Activated T-helper 17 cell treated with anti-CD3 and anti-CD28 coated beads, Interleukin-2, amount 50 U/mL, for 72 hours (primary cell): Measurements from ENCODE around the gene EPN1. TPM values are rescaled to one million over a fixed set of nuclear protein-coding genes. Genes with fewer than 3 reads are reported as not detected.

Experiments
- ATAC-seq: fragments of 150-1000 bp; cut with Tn5 transposase; replicated peaks from 2 replicates; pipeline ENCODE4 v1.10.0; 2021; ENCODE audit warnings: mild to moderate bottlenecking, moderate library complexity
- H3K27ac Mint-ChIP-seq: one replicate; pipeline ENCODE4 v1.8.0; 2022; ENCODE audit warnings: mixed read lengths
- H3K27me3 Mint-ChIP-seq: one replicate; pipeline ENCODE4 v1.8.0; 2022; ENCODE audit warnings: mixed read lengths
- H3K36me3 Mint-ChIP-seq: one replicate; pipeline ENCODE4 v1.8.0; 2022; ENCODE audit warnings: low read depth, mild to moderate bottlenecking, mixed read lengths
- H3K4me1 Mint-ChIP-seq: one replicate; pipeline ENCODE4 v1.8.0; 2022; ENCODE audit warnings: mixed read lengths
- H3K4me3 Mint-ChIP-seq: one replicate; pipeline ENCODE4 v1.8.0; 2022; ENCODE audit warnings: mild to moderate bottlenecking, mixed read lengths
- H3K9me3 Mint-ChIP-seq: one replicate; pipeline ENCODE4 v1.8.0; 2022; ENCODE audit warnings: mixed read lengths
- total RNA-seq, 2 donors: library from RNA; stranded (reverse); gene quantifications; one replicate each; pipeline ENCODE4 v1.2.3, GENCODE V29; 2022

Gene EPN1
- total RNA-seq, 2 donors from 2014 or later, result 29.2 to 45.1 TPM

DNA sequence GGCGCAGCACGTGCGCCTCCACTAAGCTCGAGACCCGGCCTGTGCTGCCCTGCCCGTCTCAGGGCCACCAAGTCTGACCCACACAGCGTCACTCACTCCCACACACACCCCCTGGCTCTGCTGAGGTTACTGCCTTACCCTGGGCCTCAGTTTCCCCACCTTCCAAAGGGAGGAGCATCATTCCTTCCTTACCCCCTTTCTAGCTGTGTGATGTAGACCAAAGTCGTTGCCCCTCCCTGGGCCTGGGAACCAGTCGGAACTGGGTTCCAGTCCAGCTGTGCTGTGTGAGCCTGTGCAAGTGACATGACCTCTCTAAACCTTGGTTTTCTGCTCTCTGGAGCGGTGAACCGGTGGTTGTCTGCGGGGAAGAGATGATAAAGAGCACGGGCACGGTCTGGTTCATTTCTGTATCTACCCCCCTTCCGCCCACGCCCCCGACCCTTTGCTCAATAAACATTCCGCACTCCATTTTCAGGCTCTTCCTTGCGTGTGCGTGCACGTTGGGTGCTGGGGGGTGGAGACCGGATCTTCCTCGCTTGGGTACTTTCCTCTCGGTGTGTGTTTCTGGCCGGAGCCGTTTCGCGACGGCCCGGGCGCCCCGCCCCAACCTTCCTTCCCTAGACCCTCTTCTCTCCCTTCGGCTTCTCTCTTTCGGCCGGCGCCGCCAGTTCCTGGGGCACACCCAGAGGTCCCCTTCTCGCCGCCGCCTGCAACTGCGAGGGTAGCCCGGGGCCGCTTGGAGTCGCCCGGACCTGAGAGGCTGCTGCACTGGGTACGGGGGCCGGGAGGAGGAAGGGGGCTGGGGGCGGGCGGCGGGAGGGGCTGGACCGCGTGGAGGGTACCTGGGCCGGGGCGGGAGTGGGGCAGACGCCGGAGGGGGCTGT lies 31.8 kb upstream of the EPN1 start, which contains the start of gene ZNF581:
Gene ZNF581, plus strand, starts transcription at position 647 of the 884 bp plus-strand sequence. CDS start 923 bp downstream, outside the sequence.
- H3K4me1 Mint-ChIP-seq, result peaks cover 18% of the 10 kb centered on the region
- no peaks in the 10 kb centered on the region for H3K27me3 Mint-ChIP-seq
- peak within 1 kb of the TSS; percentile 96 for H3K4me3 Mint-ChIP-seq
- H3K27ac Mint-ChIP-seq, result peak within 1 kb of the TSS; percentile 98
- peak; percentile 75 for ATAC-seq
- H3K9me3 Mint-ChIP-seq, result peaks cover 3% of the 10 kb centered on the region
- H3K36me3 Mint-ChIP-seq, result peaks cover 74% of the 10 kb centered on the region

- no peak for ATAC-seq
Observed at GRCh38 chr19:55643887-55644176, 31.2 kb upstream of the EPN1 start.

DNA sequence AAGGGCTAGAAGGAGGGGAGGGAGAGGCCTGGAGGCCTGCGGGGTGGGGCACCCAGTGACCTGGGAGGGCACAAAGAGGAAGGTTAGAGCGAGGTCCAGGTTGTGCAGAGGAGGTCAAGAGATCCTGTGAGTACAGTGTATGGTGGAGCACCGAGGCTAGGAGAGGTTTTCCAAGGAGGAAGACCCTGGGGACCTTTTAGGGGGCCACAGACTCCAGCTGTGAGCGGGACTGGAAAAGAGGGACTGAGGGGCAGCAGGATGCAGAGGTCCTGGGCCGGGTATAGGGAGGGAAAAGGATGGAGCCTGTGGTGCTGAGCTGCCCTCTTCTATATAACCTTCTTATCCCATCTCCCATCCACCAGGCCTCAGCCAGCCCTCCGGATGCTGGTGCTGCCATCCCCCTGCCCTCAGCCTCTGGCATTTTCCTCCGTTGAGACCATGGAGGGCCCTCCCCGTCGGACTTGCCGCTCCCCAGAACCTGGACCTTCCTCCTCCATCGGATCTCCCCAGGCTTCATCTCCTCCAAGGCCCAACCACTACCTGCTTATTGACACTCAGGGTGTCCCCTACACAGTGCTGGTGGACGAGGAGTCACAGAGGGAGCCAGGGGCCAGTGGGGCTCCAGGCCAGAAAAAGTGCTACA lies 30.7 kb upstream of the EPN1 start:
- Mint-ChIP-seq H3K9me3 (no peaks in the 10 kb centered on the region), H3K27me3 (no peaks in the 10 kb centered on the region), H3K4me3 (peak overlapping the region; percentile 96), H3K27ac (peak overlapping the region; percentile 98), H3K36me3 (peaks cover 66% of the 10 kb centered on the region), H3K4me1 (peaks cover 13% of the 10 kb centered on the region)
- ATAC-seq, result no peak

More at GRCh38 chr19:55643887-55644176, 31.2 kb upstream of the EPN1 start:
- H3K27me3 Mint-ChIP-seq, result no peaks in the 10 kb centered on the region
- peaks cover 70% of the 10 kb centered on the region for H3K36me3 Mint-ChIP-seq
- peak overlapping the region; percentile 98 for H3K27ac Mint-ChIP-seq
- H3K4me3 Mint-ChIP-seq, result peak overlapping the region; percentile 96
- H3K4me1 Mint-ChIP-seq, result peaks cover 17% of the 10 kb centered on the region
- peaks cover 3% of the 10 kb centered on the region for H3K9me3 Mint-ChIP-seq

- Mint-ChIP-seq H3K27ac (peak overlapping the region; percentile 98), H3K36me3 (peaks cover 73% of the 10 kb centered on the region)
Observed at GRCh38 chr19:55644842-55645511, 30.0 kb upstream of the EPN1 start.

GRCh38 chr19:55645512-55645881 lies 29.5 kb upstream of the EPN1 start:
- peak overlapping the region; percentile 54 for H3K27ac Mint-ChIP-seq
- no peaks in the 10 kb centered on the region for H3K27me3 Mint-ChIP-seq
- H3K36me3 Mint-ChIP-seq, result peaks cover 72% of the 10 kb centered on the region
- no peaks in the 10 kb centered on the region for H3K9me3 Mint-ChIP-seq
- H3K4me3 Mint-ChIP-seq, result peak overlapping the region; percentile 96
- no peak for ATAC-seq
- H3K4me1 Mint-ChIP-seq, result peaks cover 24% of the 10 kb centered on the region

More at GRCh38 chr19:55644842-55645511, 30.0 kb upstream of the EPN1 start:
- peaks cover 19% of the 10 kb centered on the region for H3K4me1 Mint-ChIP-seq
- H3K27me3 Mint-ChIP-seq, result no peaks in the 10 kb centered on the region
- no peaks in the 10 kb centered on the region for H3K9me3 Mint-ChIP-seq
- H3K4me3 Mint-ChIP-seq, result peak overlapping the region; percentile 96
- ATAC-seq, result no peak

GRCh38 chr19:55646889-55647731 lies 27.9 kb upstream of the EPN1 start:
- H3K4me3 Mint-ChIP-seq, result peak overlapping the region; percentile 58
- no peaks in the 10 kb centered on the region for H3K27me3 Mint-ChIP-seq
- no peaks in the 10 kb centered on the region for H3K9me3 Mint-ChIP-seq
- peaks cover 62% of the 10 kb centered on the region for H3K36me3 Mint-ChIP-seq
- ATAC-seq, result no peak
- peaks cover 19% of the 10 kb centered on the region for H3K4me1 Mint-ChIP-seq
- H3K27ac Mint-ChIP-seq, result peak overlapping the region; percentile 12

- H3K4me1 Mint-ChIP-seq, result peaks cover 17% of the 10 kb centered on the region
- ATAC-seq, result no peak
- H3K9me3 Mint-ChIP-seq, result no peaks in the 10 kb centered on the region
- H3K27ac Mint-ChIP-seq, result peak within 1 kb of the TSS; percentile 46
- H3K27me3 Mint-ChIP-seq, result no peaks in the 10 kb centered on the region
- H3K4me3 Mint-ChIP-seq, result peak within 1 kb of the TSS; percentile 65
- peaks cover 59% of the 10 kb centered on the region for H3K36me3 Mint-ChIP-seq
Observed at GRCh38 chr19:55647732-55648584, 27.1 kb upstream of the EPN1 start, which contains the start of gene CCDC106. CCDC106 (plus strand) TSS chr19:55648212; CDS start chr19:55649047, 835 bp downstream.

DNA sequence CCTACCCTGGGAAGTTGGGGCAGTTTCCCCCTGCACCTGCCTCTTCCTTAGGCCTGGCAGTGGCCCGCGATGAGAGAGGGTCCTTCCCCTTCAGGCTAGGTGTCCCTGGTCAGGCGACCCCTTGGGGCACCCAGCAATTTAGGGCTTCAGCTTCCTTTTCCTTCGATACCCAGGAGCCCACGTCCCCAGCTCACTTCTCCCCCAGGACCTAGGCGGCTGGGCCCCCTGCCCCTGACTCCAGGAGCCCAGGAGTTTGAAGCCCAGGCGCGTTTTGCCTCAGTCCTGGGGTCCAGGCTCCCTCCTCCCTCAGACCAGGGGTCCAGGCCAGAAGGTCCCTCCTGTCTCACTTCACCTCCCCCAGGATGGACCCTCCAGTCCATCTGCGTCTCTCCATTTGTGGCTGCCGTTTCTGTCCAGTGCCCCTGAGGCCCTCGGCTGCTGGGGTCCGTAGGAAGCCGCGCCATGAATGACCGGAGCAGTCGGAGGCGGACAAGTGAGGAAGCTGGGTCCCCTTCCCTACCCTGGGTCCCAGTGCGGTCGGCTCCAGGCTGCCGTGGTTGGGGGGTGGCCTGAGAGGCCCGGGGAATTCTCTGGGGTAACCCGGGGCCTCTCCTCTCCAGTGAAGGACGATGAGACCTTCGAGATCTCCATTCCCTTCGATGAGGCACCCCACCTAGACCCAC lies 26.3 kb upstream of the EPN1 start:
- Mint-ChIP-seq H3K27ac (peak overlapping the region; percentile 46), H3K9me3 (no peaks in the 10 kb centered on the region), H3K27me3 (no peaks in the 10 kb centered on the region), H3K4me1 (peaks cover 12% of the 10 kb centered on the region), H3K36me3 (peaks cover 55% of the 10 kb centered on the region), H3K4me3 (peak overlapping the region; percentile 65)
- ATAC-seq, result no peak

GRCh38 chr19:55649268-55650125 lies 25.5 kb upstream of the EPN1 start:
- H3K36me3 Mint-ChIP-seq, result peaks cover 55% of the 10 kb centered on the region
- H3K27me3 Mint-ChIP-seq, result no peaks in the 10 kb centered on the region
- peak overlapping the region; percentile 46 for H3K27ac Mint-ChIP-seq
- no peak for ATAC-seq
- peak overlapping the region; percentile 65 for H3K4me3 Mint-ChIP-seq
- H3K9me3 Mint-ChIP-seq, result no peaks in the 10 kb centered on the region
- peaks cover 12% of the 10 kb centered on the region for H3K4me1 Mint-ChIP-seq

- H3K4me3 Mint-ChIP-seq, result peak overlapping the region; percentile 49
Observed at GRCh38 chr19:55650126-55650557, 24.9 kb upstream of the EPN1 start.

GRCh38 chr19:55650602-55651230 lies 24.3 kb upstream of the EPN1 start:
- ATAC-seq, result no peak
- Mint-ChIP-seq H3K27me3 (no peaks in the 10 kb centered on the region), H3K4me1 (peaks cover 12% of the 10 kb centered on the region), H3K36me3 (peaks cover 51% of the 10 kb centered on the region), H3K9me3 (no peaks in the 10 kb centered on the region), H3K4me3 (peak overlapping the region; percentile 49), H3K27ac (peak overlapping the region; percentile 46)

More at GRCh38 chr19:55650126-55650557, 24.9 kb upstream of the EPN1 start:
- ATAC-seq, result no peak
- peak overlapping the region; percentile 46 for H3K27ac Mint-ChIP-seq
- H3K27me3 Mint-ChIP-seq, result no peaks in the 10 kb centered on the region
- H3K36me3 Mint-ChIP-seq, result peaks cover 51% of the 10 kb centered on the region
- no peaks in the 10 kb centered on the region for H3K9me3 Mint-ChIP-seq
- peaks cover 12% of the 10 kb centered on the region for H3K4me1 Mint-ChIP-seq
